ENCODE measurements around the gene ZNF691. TPM values are rescaled to one million over a fixed set of nuclear protein-coding genes. Genes with fewer than 3 reads are reported as not detected.

Gene ZNF691
- total RNA-seq, 1 experiment from 2014 or later, result 15.4 TPM

GRCh38 chr1:42837709-42838108 is 8.7 kb upstream of the ZNF691 start:
- peaks cover 15% of the 10 kb centered on the region for H3K4me1 ChIP-seq (ENCODE audit: low read length)
- no peak overlapping the region for H3K4me2 ChIP-seq (ENCODE audit: low read depth, low read length, poor library complexity, severe bottlenecking)
- no peaks in the 10 kb centered on the region for H3K36me3 ChIP-seq (ENCODE audit: insufficient read depth, low read length)
- H2AFZ ChIP-seq (ENCODE audit: low read length), result no peak overlapping the region
- H3K9me3 ChIP-seq (ENCODE audit: low read length), result no peaks in the 10 kb centered on the region
- no peaks in the 10 kb centered on the region for H3K79me2 ChIP-seq (ENCODE audit: low read length)
- no peaks in the 10 kb centered on the region for H3K27me3 ChIP-seq (ENCODE audit: low read length)
- H3K27ac ChIP-seq (ENCODE audit: low read length), result no peak overlapping the region
- no peak overlapping the region for H3K4me3 ChIP-seq (ENCODE audit: low read length)
- no peaks in the 10 kb centered on the region for H4K20me1 ChIP-seq (ENCODE audit: insufficient read depth, low read depth, low read length)
- H3K9me2 ChIP-seq (replicated peaks; ENCODE audit: insufficient read depth, low read length), result no peaks in the 10 kb centered on the region
- no peak for DNase-seq
- H3K9ac ChIP-seq (ENCODE audit: low read length), result no peak overlapping the region

DNA sequence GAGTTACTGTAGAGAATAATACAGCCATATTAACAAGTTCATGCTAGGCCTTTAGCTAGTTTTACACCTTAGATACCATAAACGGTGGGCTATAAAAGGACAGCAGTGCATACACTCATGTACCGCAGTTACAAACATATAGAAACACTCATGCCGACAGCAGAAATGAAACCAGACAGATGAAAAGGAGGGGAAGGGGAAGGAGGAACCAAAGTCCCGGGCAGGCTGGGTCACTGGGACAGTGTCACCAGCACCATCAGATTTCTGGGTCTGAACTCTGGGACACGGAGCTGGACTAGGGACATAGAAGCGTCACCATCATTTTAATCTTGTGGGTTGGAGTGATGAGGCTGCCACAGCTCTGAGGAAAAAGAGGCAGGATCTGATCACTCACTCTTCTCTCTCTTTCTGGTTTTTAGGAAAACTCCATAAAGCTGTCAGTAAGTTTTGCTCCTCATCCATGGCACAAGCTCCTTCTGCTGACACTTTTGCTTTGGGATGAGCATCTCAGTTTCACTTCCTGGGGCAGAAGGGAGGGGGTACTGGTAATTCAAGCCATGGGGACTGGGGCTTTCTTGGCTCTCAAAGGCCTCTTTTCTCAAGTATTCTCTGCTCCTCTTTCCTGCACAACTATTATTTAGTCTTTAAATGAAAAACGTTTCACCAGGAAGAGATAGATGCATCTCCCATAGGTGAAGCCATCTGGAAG is 7.8 kb upstream of the ZNF691 start:
- Histone ChIP-seq H3K9me3 (ENCODE audit: low read length) (no peaks in the 10 kb centered on the region), H3K9ac (ENCODE audit: low read length) (peak overlapping the region; percentile 33; the same call in 1 of the 2 replicates), H3K79me2 (ENCODE audit: low read length) (no peaks in the 10 kb centered on the region), H3K9me2 (replicated peaks; ENCODE audit: insufficient read depth, low read length) (no peaks in the 10 kb centered on the region), H3K4me3 (ENCODE audit: low read length) (no peak overlapping the region), H3K4me1 (ENCODE audit: low read length) (peaks cover 15% of the 10 kb centered on the region), H4K20me1 (ENCODE audit: insufficient read depth, low read depth, low read length) (no peaks in the 10 kb centered on the region), H3K27me3 (ENCODE audit: low read length) (no peaks in the 10 kb centered on the region), H3K4me2 (ENCODE audit: low read depth, low read length, poor library complexity, severe bottlenecking) (peak overlapping the region; percentile 9), H3K27ac (ENCODE audit: low read length) (no peak overlapping the region), H3K36me3 (ENCODE audit: insufficient read depth, low read length) (no peaks in the 10 kb centered on the region), H2AFZ (ENCODE audit: low read length) (peak overlapping the region; percentile 39; the same call in 1 of the 2 replicates)
- DNase-seq, result no peak

DNA sequence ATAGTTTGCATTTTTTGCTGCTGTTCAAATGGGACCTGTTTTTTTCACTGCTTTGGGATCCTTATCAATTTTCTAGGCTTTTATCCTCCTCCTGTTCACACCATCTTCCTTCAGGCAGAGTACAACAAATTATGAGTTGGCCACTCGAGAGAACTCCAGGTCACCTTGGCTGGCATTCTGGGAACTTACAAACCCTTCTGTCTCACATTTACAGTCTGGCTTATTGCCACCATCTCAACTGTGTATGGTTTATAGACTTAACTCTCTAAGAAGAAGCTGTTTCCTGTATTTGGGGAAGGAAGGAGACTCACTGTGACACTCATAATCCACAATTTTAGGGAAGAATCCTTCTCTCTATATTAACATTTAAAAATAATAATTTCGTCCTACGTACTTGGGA is 5.4 kb upstream of the ZNF691 start:
- no peak overlapping the region for H3K4me3 ChIP-seq (ENCODE audit: low read length)

DNA sequence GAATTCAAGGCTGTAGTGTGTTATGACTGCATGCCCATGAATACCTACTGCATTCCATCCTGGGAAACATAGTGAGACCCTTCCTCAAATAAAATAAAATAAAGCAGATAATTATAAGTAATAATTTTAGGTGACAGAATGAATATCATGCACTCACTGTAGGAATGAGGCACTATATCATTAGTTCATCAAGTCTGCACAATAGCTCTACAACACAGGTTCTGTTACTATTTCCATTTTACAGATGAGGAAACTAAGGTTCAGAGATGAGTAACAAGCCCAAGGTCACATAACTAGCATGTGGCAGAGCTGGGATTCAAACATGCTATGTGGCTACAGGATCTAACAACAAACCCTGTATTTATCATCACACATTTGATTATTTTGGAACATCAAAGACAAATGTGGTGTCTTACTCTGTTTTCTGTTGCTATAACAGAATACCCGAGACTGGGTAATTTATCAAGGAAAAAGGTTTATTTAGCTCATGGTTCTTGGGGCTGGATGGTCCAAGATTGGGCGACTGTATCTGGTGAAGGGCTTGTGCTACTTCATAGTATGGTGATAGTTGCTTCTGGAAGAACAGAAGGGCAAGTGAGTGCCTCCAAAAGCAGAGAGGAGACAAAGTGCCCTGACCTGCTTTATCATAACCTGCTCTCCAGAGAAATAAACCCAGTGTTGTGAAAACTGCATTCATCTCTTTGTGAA is 4.8 kb upstream of the ZNF691 start:
- H3K9ac ChIP-seq (ENCODE audit: low read length), result no peak overlapping the region
- no peaks in the 10 kb centered on the region for H3K9me2 ChIP-seq (replicated peaks; ENCODE audit: insufficient read depth, low read length)
- no peaks in the 10 kb centered on the region for H3K36me3 ChIP-seq (ENCODE audit: insufficient read depth, low read length)
- H3K79me2 ChIP-seq (ENCODE audit: low read length), result peaks cover 1% of the 10 kb centered on the region
- H3K27me3 ChIP-seq (ENCODE audit: low read length), result no peaks in the 10 kb centered on the region
- H3K4me1 ChIP-seq (ENCODE audit: low read length), result peaks cover 18% of the 10 kb centered on the region
- H3K9me3 ChIP-seq (ENCODE audit: low read length), result no peaks in the 10 kb centered on the region
- H3K4me2 ChIP-seq (ENCODE audit: low read depth, low read length, poor library complexity, severe bottlenecking), result no peak overlapping the region
- DNase-seq, result no peak
- H2AFZ ChIP-seq (ENCODE audit: low read length), result no peak overlapping the region
- H3K27ac ChIP-seq (ENCODE audit: low read length), result no peak overlapping the region
- no peak overlapping the region for H3K4me3 ChIP-seq (ENCODE audit: low read length)
- H4K20me1 ChIP-seq (ENCODE audit: insufficient read depth, low read depth, low read length), result no peaks in the 10 kb centered on the region

More for the DNA sequence above, 5.4 kb upstream of the ZNF691 start:
- no peak overlapping the region for H3K4me2 ChIP-seq (ENCODE audit: low read depth, low read length, poor library complexity, severe bottlenecking)
- H4K20me1 ChIP-seq (ENCODE audit: insufficient read depth, low read depth, low read length), result no peaks in the 10 kb centered on the region
- no peak overlapping the region for H3K9ac ChIP-seq (ENCODE audit: low read length)
- no peaks in the 10 kb centered on the region for H3K27me3 ChIP-seq (ENCODE audit: low read length)
- no peaks in the 10 kb centered on the region for H3K9me2 ChIP-seq (replicated peaks; ENCODE audit: insufficient read depth, low read length)
- peaks cover 17% of the 10 kb centered on the region for H3K4me1 ChIP-seq (ENCODE audit: low read length)
- H3K9me3 ChIP-seq (ENCODE audit: low read length), result no peaks in the 10 kb centered on the region
- no peaks in the 10 kb centered on the region for H3K36me3 ChIP-seq (ENCODE audit: insufficient read depth, low read length)
- no peak overlapping the region for H3K27ac ChIP-seq (ENCODE audit: low read length)
- H3K79me2 ChIP-seq (ENCODE audit: low read length), result no peaks in the 10 kb centered on the region
- no peak for DNase-seq
- H2AFZ ChIP-seq (ENCODE audit: low read length), result no peak overlapping the region

DNA sequence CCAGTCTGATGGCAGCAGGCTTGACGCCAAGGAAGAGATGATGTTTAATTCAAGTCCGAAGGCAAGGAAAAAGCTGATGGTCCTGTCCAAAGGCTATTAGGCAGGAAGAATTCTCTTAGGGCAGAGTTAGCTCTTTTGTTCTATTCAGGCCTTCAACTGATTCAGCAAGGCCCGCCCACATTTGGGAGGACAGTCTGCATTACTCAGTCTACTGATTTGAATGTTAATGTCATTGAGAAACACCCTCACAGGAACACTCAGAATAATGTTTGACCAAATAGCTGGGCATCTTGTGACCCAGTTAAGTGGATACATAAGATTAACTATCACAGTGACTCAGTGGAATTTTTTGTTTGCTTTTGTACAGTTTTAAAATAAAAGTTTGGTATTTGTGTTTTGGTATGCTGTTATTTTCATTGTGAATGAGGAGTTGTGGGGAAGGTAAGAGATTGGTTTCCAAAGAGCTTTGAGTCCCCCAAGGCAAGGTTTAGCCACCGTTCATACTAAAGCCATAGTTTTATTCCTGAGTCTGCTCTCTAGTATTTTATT is 1.7 kb upstream of the ZNF691 start:
- H3K27me3 ChIP-seq (ENCODE audit: low read length), result no peaks in the 10 kb centered on the region
- peaks cover 30% of the 10 kb centered on the region for H3K4me1 ChIP-seq (ENCODE audit: low read length)
- DNase-seq, result no peak
- peaks cover 24% of the 10 kb centered on the region for H3K79me2 ChIP-seq (ENCODE audit: low read length)
- no peaks in the 10 kb centered on the region for H4K20me1 ChIP-seq (ENCODE audit: insufficient read depth, low read depth, low read length)
- H3K9me3 ChIP-seq (ENCODE audit: low read length), result no peaks in the 10 kb centered on the region
- no peak overlapping the region for H3K4me3 ChIP-seq (ENCODE audit: low read length)
- H3K27ac ChIP-seq (ENCODE audit: low read length), result no peak overlapping the region
- no peaks in the 10 kb centered on the region for H3K9me2 ChIP-seq (replicated peaks; ENCODE audit: insufficient read depth, low read length)
- H3K4me2 ChIP-seq (ENCODE audit: low read depth, low read length, poor library complexity, severe bottlenecking), result no peak overlapping the region
- H3K9ac ChIP-seq (ENCODE audit: low read length), result no peak overlapping the region
- H3K36me3 ChIP-seq (ENCODE audit: insufficient read depth, low read length), result peaks cover 4% of the 10 kb centered on the region
- no peak overlapping the region for H2AFZ ChIP-seq (ENCODE audit: low read length)

DNA sequence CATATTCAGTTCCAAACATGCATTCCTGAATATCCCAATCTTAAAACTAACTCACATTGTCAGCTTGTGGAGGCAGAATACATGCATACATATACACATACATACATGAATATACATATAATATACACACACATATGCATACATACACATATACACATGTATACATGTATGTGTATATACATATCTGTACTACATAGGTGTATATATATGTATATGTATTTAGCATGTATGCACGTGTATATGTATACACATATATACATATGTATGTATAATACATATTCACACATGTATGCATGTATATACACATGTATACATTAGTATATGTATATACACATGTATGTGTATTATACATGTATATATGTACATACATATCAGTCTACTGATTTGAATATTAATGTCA is 1.2 kb upstream of the ZNF691 start:
- H3K4me2 ChIP-seq (ENCODE audit: low read depth, low read length, poor library complexity, severe bottlenecking), result peak overlapping the region; percentile 83
- no peak overlapping the region for H3K27ac ChIP-seq (ENCODE audit: low read length)
- no peaks in the 10 kb centered on the region for H3K9me2 ChIP-seq (replicated peaks; ENCODE audit: insufficient read depth, low read length)
- H4K20me1 ChIP-seq (ENCODE audit: insufficient read depth, low read depth, low read length), result no peaks in the 10 kb centered on the region
- DNase-seq, result no peak
- H2AFZ ChIP-seq (ENCODE audit: low read length), result no peak overlapping the region
- no peaks in the 10 kb centered on the region for H3K27me3 ChIP-seq (ENCODE audit: low read length)
- H3K4me3 ChIP-seq (ENCODE audit: low read length), result no peak overlapping the region
- H3K4me1 ChIP-seq (ENCODE audit: low read length), result peaks cover 33% of the 10 kb centered on the region
- H3K9me3 ChIP-seq (ENCODE audit: low read length), result no peaks in the 10 kb centered on the region
- peaks cover 9% of the 10 kb centered on the region for H3K36me3 ChIP-seq (ENCODE audit: insufficient read depth, low read length)
- peaks cover 27% of the 10 kb centered on the region for H3K79me2 ChIP-seq (ENCODE audit: low read length)
- H3K9ac ChIP-seq (ENCODE audit: low read length), result no peak overlapping the region

GRCh38 chr1:42845866-42846256 is 552 bp upstream of the ZNF691 start:
- peaks cover 27% of the 10 kb centered on the region for H3K79me2 ChIP-seq (ENCODE audit: low read length)
- no peaks in the 10 kb centered on the region for H4K20me1 ChIP-seq (ENCODE audit: insufficient read depth, low read depth, low read length)
- H3K9me2 ChIP-seq (replicated peaks; ENCODE audit: insufficient read depth, low read length), result no peaks in the 10 kb centered on the region
- peak overlapping the region; percentile 90 for H2AFZ ChIP-seq (ENCODE audit: low read length)
- H3K36me3 ChIP-seq (ENCODE audit: insufficient read depth, low read length), result peaks cover 16% of the 10 kb centered on the region
- no peaks in the 10 kb centered on the region for H3K9me3 ChIP-seq (ENCODE audit: low read length)
- peak overlapping the region; percentile 70 for H3K9ac ChIP-seq (ENCODE audit: low read length)
- H3K4me3 ChIP-seq (ENCODE audit: low read length), result peak overlapping the region; percentile 81
- no peaks in the 10 kb centered on the region for H3K27me3 ChIP-seq (ENCODE audit: low read length)
- H3K4me2 ChIP-seq (ENCODE audit: low read depth, low read length, poor library complexity, severe bottlenecking), result peak overlapping the region; percentile 83
- H3K4me1 ChIP-seq (ENCODE audit: low read length), result peaks cover 40% of the 10 kb centered on the region
- no peak for DNase-seq
- no peak overlapping the region for H3K27ac ChIP-seq (ENCODE audit: low read length)

- peak overlapping the region; percentile 81 for H3K4me3 ChIP-seq (ENCODE audit: low read length)
- peak overlapping the region; percentile 88 for H3K9ac ChIP-seq (ENCODE audit: low read length)
- no peaks in the 10 kb centered on the region for H4K20me1 ChIP-seq (ENCODE audit: insufficient read depth, low read depth, low read length)
- peak overlapping the region; percentile 83 for H3K4me2 ChIP-seq (ENCODE audit: low read depth, low read length, poor library complexity, severe bottlenecking)
- peak overlapping the region; percentile 62 for H3K27ac ChIP-seq (ENCODE audit: low read length)
- H3K9me3 ChIP-seq (ENCODE audit: low read length), result no peaks in the 10 kb centered on the region
- DNase-seq, result peak; percentile 63
- H3K4me1 ChIP-seq (ENCODE audit: low read length), result peaks cover 53% of the 10 kb centered on the region
- H2AFZ ChIP-seq (ENCODE audit: low read length), result no peak overlapping the region
- H3K9me2 ChIP-seq (replicated peaks; ENCODE audit: insufficient read depth, low read length), result no peaks in the 10 kb centered on the region
- peaks cover 27% of the 10 kb centered on the region for H3K79me2 ChIP-seq (ENCODE audit: low read length)
- no peaks in the 10 kb centered on the region for H3K27me3 ChIP-seq (ENCODE audit: low read length)
- peaks cover 26% of the 10 kb centered on the region for H3K36me3 ChIP-seq (ENCODE audit: insufficient read depth, low read length)
Observed at GRCh38 chr1:42847111-42847595, 740 bp downstream of the ZNF691 start.
